H9 (cell line): ENCODE measurements around the gene EPHA2. TPM values are rescaled to one million over a fixed set of nuclear protein-coding genes. Genes with fewer than 3 reads are reported as not detected.

ENCODE experiments used
- DNase-seq: peaks from one replicate; pipeline ENCODE4 v3.0.0-alpha.2; 2017
- H2AFZ ChIP-seq: one replicate; pipeline ENCODE4 v1.6.1; 2013; ENCODE audit warnings: mild to moderate bottlenecking, low read length, control low read depth, moderate library complexity
- H2AK5ac ChIP-seq: 2 replicates; pipeline ENCODE4 v1.6.1; 2013; ENCODE audit warnings: low read length, control low read depth, mixed read lengths; ENCODE audit not compliant: insufficient read length
- H2BK120ac ChIP-seq: one replicate; pipeline ENCODE4 v1.6.1; 2013; ENCODE audit warnings: low read depth, mild to moderate bottlenecking, low read length, control low read depth, inconsistent platforms; ENCODE audit not compliant: poor library complexity, severe bottlenecking
- H2BK12ac ChIP-seq: 2 replicates; pipeline ENCODE4 v1.6.1; 2013; ENCODE audit warnings: low read length, control low read depth, mixed read lengths, low read depth; ENCODE audit not compliant: insufficient read length
- H2BK15ac ChIP-seq: 2 replicates; pipeline ENCODE4 v1.6.1; 2013; ENCODE audit warnings: low read depth, low read length, control low read depth
- H2BK20ac ChIP-seq: one replicate; pipeline ENCODE4 v1.6.1; 2013; ENCODE audit warnings: low read depth, mild to moderate bottlenecking, low read length, control low read depth, inconsistent platforms; ENCODE audit not compliant: poor library complexity, severe bottlenecking
- H2BK5ac ChIP-seq: 2 replicates; pipeline ENCODE4 v1.6.1; 2013; ENCODE audit warnings: low read length, control low read depth, mixed read lengths; ENCODE audit not compliant: insufficient read length
- H3K14ac ChIP-seq: 2 replicates; pipeline ENCODE4 v1.6.1; 2013; ENCODE audit warnings: low read length, control low read depth; ENCODE audit not compliant: insufficient read depth
- H3K18ac ChIP-seq: 2 replicates; pipeline ENCODE4 v1.6.1; 2013; ENCODE audit warnings: low read depth, mild to moderate bottlenecking, mixed read lengths, low read length, control low read depth; ENCODE audit not compliant: insufficient read length
- H3K23ac ChIP-seq: 2 replicates; pipeline ENCODE4 v1.6.1; 2013; ENCODE audit warnings: low read length, control low read depth, mixed read lengths, low read depth; ENCODE audit not compliant: insufficient read length
- H3K23me2 ChIP-seq: 2 replicates; pipeline ENCODE4 v1.6.1; 2013; ENCODE audit warnings: low read depth, mild to moderate bottlenecking, mixed read lengths, low read length, control low read depth; ENCODE audit not compliant: insufficient read length, poor library complexity, severe bottlenecking
- H3K27ac ChIP-seq: 2 replicates; pipeline ENCODE4 v1.5.1; 2013; ENCODE audit warnings: low read length, control low read depth, mixed read lengths, low read depth; ENCODE audit not compliant: insufficient read length
- H3K27me3 ChIP-seq: 2 replicates; pipeline ENCODE4 v1.6.1; 2013; ENCODE audit warnings: low read length, control low read depth, inconsistent platforms; ENCODE audit not compliant: insufficient read depth
- H3K4ac ChIP-seq: 2 replicates; pipeline ENCODE4 v1.6.1; 2013; ENCODE audit warnings: low read depth, mild to moderate bottlenecking, control low read depth, inconsistent platforms, low read length, moderate library complexity
- H3K4me1 ChIP-seq: 2 replicates; pipeline ENCODE4 v1.6.1; 2013; ENCODE audit warnings: low read length, control low read depth, inconsistent platforms; ENCODE audit not compliant: insufficient read depth
- H3K4me2 ChIP-seq: 2 replicates; pipeline ENCODE4 v1.6.1; 2013; ENCODE audit warnings: low read length, control low read depth, mixed read lengths; ENCODE audit not compliant: insufficient read length, insufficient read depth
- H3K56ac ChIP-seq: 2 replicates; pipeline ENCODE4 v1.6.1; 2013; ENCODE audit warnings: low read depth, mild to moderate bottlenecking, mixed read lengths, low read length, control low read depth; ENCODE audit not compliant: insufficient read length
- H3K79me1 ChIP-seq: 2 replicates; pipeline ENCODE4 v1.6.1; 2013; ENCODE audit warnings: low read depth, mild to moderate bottlenecking, moderate library complexity, low read length, control low read depth, inconsistent platforms; ENCODE audit not compliant: insufficient read depth, poor library complexity, severe bottlenecking
- H3K79me2 ChIP-seq: 2 replicates; pipeline ENCODE4 v1.6.1; 2013; ENCODE audit warnings: low read length, control low read depth, inconsistent platforms; ENCODE audit not compliant: insufficient read depth
- H3K9ac ChIP-seq: 2 replicates; pipeline ENCODE4 v1.6.1; 2013; ENCODE audit warnings: low read length, control low read depth, mixed read lengths; ENCODE audit not compliant: insufficient read length; ENCODE audit errors: extremely low read depth
- H3K9me3 ChIP-seq: one replicate; pipeline ENCODE4 v1.6.1; 2013; ENCODE audit warnings: low read depth, low read length, inconsistent platforms; ENCODE audit not compliant: control insufficient read depth
- H3T11ph ChIP-seq: one replicate; pipeline ENCODE4 v1.6.1; 2013; ENCODE audit warnings: mild to moderate bottlenecking, low read length, control low read depth, inconsistent platforms
- H4K20me1 ChIP-seq: one replicate; pipeline ENCODE4 v1.6.1; 2013; ENCODE audit not compliant: control insufficient read depth, insufficient read length, insufficient read depth
- H4K5ac ChIP-seq: 2 replicates; pipeline ENCODE4 v1.6.1; 2013; ENCODE audit warnings: low read depth, mild to moderate bottlenecking, mixed read lengths, low read length, control low read depth; ENCODE audit not compliant: insufficient read length
- H4K8ac ChIP-seq: replicated peaks from 2 replicates; pipeline ENCODE4 v1.6.1; 2013; ENCODE audit warnings: low read length, control low read depth, mixed read lengths, low read depth; ENCODE audit not compliant: insufficient read length
- H4K91ac ChIP-seq: 2 replicates; pipeline ENCODE4 v1.6.1; 2013; ENCODE audit warnings: low read depth, mild to moderate bottlenecking, moderate library complexity, mixed read lengths, low read length, control low read depth; ENCODE audit not compliant: insufficient read length
- H3K27ac Mint-ChIP-seq, 3 experiments: 2 replicates in 2 of 3; 3 replicates in 1 of 3; pipeline ENCODE4 v1.8.0; 2020 to 2021; ENCODE audit warnings: mixed read lengths in 3 of 3, mild to moderate bottlenecking in 1 of 3, moderate library complexity in 1 of 3
- H3K27me3 Mint-ChIP-seq: 2 replicates; pipeline ENCODE4 v1.8.0; 2021; ENCODE audit warnings: low read depth, mild to moderate bottlenecking, moderate library complexity, mixed read lengths
- H3K36me3 Mint-ChIP-seq, 3 experiments: 2 replicates in 2 of 3; 3 replicates in 1 of 3; pipeline ENCODE4 v1.8.0; 2020 to 2021; ENCODE audit warnings: low read depth in 3 of 3, mixed read lengths in 3 of 3; ENCODE audit not compliant: insufficient read depth in 1 of 3
- H3K4me1 Mint-ChIP-seq, 2 experiments: 2 replicates each; pipeline ENCODE4 v1.8.0; 2020; ENCODE audit warnings: mixed read lengths in 2 of 2
- H3K4me3 Mint-ChIP-seq, 2 experiments: 2 replicates in 1 of 2; 3 replicates in 1 of 2; pipeline ENCODE4 v1.8.0; 2020 to 2021; ENCODE audit warnings: mild to moderate bottlenecking in 2 of 2, mixed read lengths in 2 of 2, moderate library complexity in 1 of 2
- H3K9me3 Mint-ChIP-seq, 2 experiments: 2 replicates in 1 of 2; 3 replicates in 1 of 2; pipeline ENCODE4 v1.8.0; 2020; ENCODE audit warnings: mild to moderate bottlenecking in 2 of 2, mixed read lengths in 2 of 2, moderate library complexity in 1 of 2
- WGBS: extraction: QIAGEN DNeasy Blood & Tissue Kit; methylation state at CpG from one replicate; pipeline ENCODE4 v1.1.7; 2013; ENCODE audit warnings: missing lambda C conversion rate, low lambda C conversion rate, mixed read lengths; ENCODE audit not compliant: insufficient read length; ENCODE audit errors: extremely low coverage; 5-methylcytosine and 5-hydroxymethylcytosine counted together
- total RNA-seq: library from RNA; stranded (reverse); gene quantifications from 2 replicates; pipeline ENCODE4 v1.2.1, GENCODE V29; 2021
- TF ChIP-seq, protein P1 (sequence below): fragments of 200-600 bp; sonication (generic); conservative IDR thresholded peaks from 3 replicates; pipeline ENCODE4 v1.8.0; 2021; ENCODE audit warnings: antibody characterized with exemption, mild to moderate bottlenecking

EPHA2 gene
- total RNA-seq, 1 experiment from 2014 or later: 33.1 TPM

DNA sequence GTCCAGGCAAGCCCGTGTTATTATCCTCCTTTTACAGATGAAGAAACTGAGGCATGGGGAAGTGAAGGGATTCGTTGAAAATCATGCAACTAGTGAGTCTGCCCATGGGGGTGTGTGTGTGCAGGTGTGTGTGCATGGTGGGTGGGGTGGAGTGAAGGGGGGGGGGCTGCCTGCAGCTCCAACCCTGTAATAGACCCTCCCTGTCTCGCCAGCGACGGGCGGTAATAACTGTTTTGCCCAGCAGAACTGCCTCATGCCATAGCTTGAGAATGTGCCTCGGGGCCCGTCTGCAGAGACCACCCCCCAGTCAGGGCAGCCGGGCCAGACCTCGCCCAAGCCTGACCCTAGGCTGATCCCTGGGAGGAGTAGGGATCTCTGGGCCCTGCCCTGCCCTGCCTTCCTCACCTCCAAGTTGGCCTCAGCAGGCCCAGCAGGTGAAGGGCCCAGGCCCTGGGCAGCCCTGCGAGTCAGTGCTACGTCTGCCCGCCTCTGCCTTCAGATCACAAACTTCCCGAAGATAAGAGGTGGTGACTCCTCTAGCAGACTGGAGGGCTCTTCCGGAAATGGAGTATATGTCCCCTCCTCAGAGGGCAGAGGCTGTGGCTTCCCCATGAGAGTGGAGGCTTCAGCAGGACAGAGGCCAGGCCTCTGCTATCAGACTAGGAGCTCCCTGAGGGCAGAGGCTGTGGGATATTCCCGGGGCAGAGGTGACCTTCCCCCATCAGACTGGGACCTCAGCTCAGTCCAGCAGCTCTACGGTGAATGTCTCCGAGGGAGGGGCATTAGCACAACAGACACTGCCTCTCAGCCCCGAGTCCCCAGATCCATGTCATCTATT lies 15.7 kb upstream of the EPHA2 start:
- no peaks in the 10 kb centered on the region for H3K23me2 ChIP-seq
- TF ChIP-seq, protein P1, sequence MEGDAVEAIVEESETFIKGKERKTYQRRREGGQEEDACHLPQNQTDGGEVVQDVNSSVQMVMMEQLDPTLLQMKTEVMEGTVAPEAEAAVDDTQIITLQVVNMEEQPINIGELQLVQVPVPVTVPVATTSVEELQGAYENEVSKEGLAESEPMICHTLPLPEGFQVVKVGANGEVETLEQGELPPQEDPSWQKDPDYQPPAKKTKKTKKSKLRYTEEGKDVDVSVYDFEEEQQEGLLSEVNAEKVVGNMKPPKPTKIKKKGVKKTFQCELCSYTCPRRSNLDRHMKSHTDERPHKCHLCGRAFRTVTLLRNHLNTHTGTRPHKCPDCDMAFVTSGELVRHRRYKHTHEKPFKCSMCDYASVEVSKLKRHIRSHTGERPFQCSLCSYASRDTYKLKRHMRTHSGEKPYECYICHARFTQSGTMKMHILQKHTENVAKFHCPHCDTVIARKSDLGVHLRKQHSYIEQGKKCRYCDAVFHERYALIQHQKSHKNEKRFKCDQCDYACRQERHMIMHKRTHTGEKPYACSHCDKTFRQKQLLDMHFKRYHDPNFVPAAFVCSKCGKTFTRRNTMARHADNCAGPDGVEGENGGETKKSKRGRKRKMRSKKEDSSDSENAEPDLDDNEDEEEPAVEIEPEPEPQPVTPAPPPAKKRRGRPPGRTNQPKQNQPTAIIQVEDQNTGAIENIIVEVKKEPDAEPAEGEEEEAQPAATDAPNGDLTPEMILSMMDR: no peak
- H3K9me3 ChIP-seq: no peaks in the 10 kb centered on the region
- no peak overlapping the region for H3K18ac ChIP-seq
- H2BK5ac ChIP-seq: no peak overlapping the region
- H2AFZ ChIP-seq: no peak overlapping the region
- no CpG with 5 or more reads among the region's 19 CpGs for WGBS
- no peak overlapping the region for H3K4ac ChIP-seq
- no peak overlapping the region for H4K91ac ChIP-seq
- no peak for DNase-seq
- H2BK12ac ChIP-seq: no peak overlapping the region
- H3K23ac ChIP-seq: no peak overlapping the region
- H3K27me3 ChIP-seq: no peaks in the 10 kb centered on the region
- Mint-ChIP-seq H3K27ac (no peak overlapping the region), H3K4me3 (no peak overlapping the region), H3K36me3 (no peaks in the 10 kb centered on the region), H3K4me1 (peaks cover 19 to 37% of the 10 kb centered on the region in 2 experiments), H3K9me3 (no peaks in the 10 kb centered on the region), H3K27me3 (peaks cover 1% of the 10 kb centered on the region; the same call in 1 of the 2 replicates)
- no peak overlapping the region for H3T11ph ChIP-seq
- H4K5ac ChIP-seq: no peak overlapping the region
- no peak overlapping the region for H3K4me2 ChIP-seq
- no peak overlapping the region for H3K27ac ChIP-seq
- H4K20me1 ChIP-seq: no peaks in the 10 kb centered on the region
- H3K14ac ChIP-seq: no peak overlapping the region
- H4K8ac ChIP-seq: no peak overlapping the region
- H2AK5ac ChIP-seq: no peak overlapping the region
- no peak overlapping the region for H3K56ac ChIP-seq
- H3K4me1 ChIP-seq: peaks cover 8% of the 10 kb centered on the region; the same call in 1 of the 2 replicates
- H2BK120ac ChIP-seq: no peak overlapping the region
- no peak overlapping the region for H2BK20ac ChIP-seq
- H3K79me1 ChIP-seq: no peaks in the 10 kb centered on the region
- no peak overlapping the region for H2BK15ac ChIP-seq
- H3K79me2 ChIP-seq: no peaks in the 10 kb centered on the region
- H3K9ac ChIP-seq: no peak overlapping the region
